Spleen (tissue), 7 donors: ENCODE measurements around the gene ATP2B3.

Experiments used
- CTCF ChIP-seq, 11 experiments: fragments of 200-600 bp in 7 of 11; fragments of 450-650 bp in 4 of 11; sonication (generic) in 4 of 11; IDR thresholded peaks in 8 of 11; conservative IDR thresholded peaks in 3 of 11; 1 replicate in 7 of 11; 2 replicates in 4 of 11; pipeline versions ENCODE4 v1.4.0 to v1.8.0; 2016 to 2021; ENCODE audit warnings: antibody characterized with exemption in 11 of 11, inconsistent platforms in 4 of 11, mild to moderate bottlenecking in 1 of 11
- POLR2A ChIP-seq, 3 donors: fragments of 450-650 bp; IDR thresholded peaks; one replicate each; pipeline ENCODE4 v1.5.1; 2017; ENCODE audit warnings: antibody characterized with exemption in 3 of 3, mild to moderate bottlenecking in 1 of 3
- donor health status: DM: no; HTN: no; CAD: no; lungs with moderate emphysema.
- donor health status: DM: no; HTN: no; CAD: no.
- donor health status: DM: no; HTN: no; CAD: no.

GRCh38 chrX:153522259-153522658 lies 4.8 kb downstream of the ATP2B3 start:
- TF ChIP-seq CTCF (IDR thresholded peaks at IDR 0.05 in 8 of 11, conservative IDR thresholded peaks at IDR 0.05 in 3 of 11) = no peak
- TF ChIP-seq POLR2A (IDR thresholded peaks at IDR 0.05) = no peak
